NCI-H1930 (cell line): ENCODE data around the gene VANGL1.
"Not testable (repeated sequence)": the region's sequence is repeated elsewhere in the genome, so short reads cannot be mapped to it uniquely, and the experiment has no call there.

Source experiments
- DNase-seq, 2 experiments: peaks; one replicate each; lab custom pipeline; 2025; lab: John Stamatoyannopoulos, UW

The VANGL1 gene

DNA sequence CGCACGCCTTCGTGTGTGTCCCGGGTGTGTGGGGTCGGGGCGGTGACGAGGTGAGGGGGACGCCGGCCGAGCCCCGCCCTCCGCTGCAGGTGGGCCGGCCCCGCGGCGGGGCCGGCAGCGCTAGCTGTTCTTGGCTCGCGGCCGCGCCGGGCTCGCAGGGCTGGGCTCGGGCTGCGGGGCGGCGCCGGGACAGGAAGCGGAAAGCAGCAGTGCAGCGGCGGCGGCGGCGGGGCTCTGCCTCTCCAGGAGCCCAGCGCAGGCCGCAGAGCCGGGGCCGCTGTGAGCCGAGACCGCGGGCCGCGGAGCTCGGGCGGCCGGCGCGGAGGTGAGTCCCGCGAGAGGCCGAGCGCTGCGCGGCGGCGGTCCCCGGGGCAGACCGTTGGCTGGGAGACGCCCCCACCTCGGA, at the start of gene VANGL1:
Gene VANGL1, plus strand, starts transcription at position 209 of the 406 bp plus-strand sequence. CDS start 9,444 bp downstream, outside the sequence.
- DNase-seq, result peak; percentile 6 to 36

GRCh38 chr1:115592264-115592663, 49.5 kb upstream of the VANGL1 start:
- no peak for DNase-seq

DNA sequence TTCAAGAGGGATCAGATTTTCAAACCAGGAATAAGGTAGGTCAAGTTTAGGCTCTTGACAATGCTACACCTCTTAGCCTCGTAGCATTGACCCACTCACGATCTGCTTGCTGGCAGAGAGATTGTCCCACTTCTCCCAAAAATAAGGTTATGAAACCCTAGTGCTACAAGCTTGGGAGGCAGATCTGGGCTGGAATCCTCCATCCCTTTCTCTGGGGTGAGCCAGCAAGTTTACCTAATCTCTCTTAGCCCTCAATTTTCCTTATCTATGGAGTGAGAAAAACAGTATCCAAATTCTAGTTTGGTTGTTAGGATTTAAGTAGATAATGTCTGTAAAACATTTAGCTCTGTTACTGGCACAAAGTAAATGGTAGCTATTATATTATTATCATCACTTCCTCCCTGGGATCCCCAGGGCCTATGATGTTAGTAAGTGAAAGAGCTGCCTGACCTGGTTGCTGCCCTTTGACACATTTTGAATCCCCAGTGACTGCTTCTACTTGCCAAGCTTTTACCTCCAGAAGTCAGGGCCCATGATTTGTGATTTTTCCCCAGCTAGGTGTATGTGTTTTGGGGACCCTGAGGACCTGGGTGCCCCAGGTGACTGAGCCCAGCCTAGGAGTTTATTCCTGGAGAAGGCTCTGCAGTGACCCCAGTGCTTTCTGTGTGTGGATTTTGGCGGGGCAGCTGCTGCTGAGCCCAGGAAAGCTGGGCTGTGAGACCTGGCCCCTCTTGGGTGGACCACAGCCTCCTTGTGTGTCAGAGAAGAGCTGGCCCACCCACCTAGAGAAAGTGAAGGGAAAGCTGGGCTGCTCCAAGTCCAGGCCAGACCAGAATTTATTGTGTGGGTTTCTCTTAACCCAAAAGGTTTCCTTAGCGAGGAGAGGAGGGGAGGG, 48.2 kb upstream of the VANGL1 start:
- no peak for DNase-seq

DNA sequence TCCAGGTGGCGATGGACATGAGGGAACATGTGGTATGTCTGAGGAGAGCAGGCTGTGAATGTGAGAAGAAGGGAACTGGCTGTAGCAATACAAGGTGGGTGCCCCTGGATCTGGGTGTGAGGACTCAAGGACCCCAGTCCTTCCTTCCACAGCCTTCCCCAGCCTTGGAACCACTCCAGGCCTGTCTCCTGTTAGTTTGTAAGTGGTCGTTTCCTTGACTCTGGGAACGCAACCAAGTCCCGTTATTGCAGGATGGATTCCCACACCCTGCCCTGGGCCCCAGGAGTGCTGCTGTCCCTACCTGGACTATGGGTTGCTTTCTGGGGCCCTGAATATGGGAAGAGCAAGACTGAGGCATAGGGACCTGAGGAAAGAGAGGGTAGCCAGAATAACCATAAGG, 47.2 kb upstream of the VANGL1 start:
- DNase-seq, result no peak

DNA sequence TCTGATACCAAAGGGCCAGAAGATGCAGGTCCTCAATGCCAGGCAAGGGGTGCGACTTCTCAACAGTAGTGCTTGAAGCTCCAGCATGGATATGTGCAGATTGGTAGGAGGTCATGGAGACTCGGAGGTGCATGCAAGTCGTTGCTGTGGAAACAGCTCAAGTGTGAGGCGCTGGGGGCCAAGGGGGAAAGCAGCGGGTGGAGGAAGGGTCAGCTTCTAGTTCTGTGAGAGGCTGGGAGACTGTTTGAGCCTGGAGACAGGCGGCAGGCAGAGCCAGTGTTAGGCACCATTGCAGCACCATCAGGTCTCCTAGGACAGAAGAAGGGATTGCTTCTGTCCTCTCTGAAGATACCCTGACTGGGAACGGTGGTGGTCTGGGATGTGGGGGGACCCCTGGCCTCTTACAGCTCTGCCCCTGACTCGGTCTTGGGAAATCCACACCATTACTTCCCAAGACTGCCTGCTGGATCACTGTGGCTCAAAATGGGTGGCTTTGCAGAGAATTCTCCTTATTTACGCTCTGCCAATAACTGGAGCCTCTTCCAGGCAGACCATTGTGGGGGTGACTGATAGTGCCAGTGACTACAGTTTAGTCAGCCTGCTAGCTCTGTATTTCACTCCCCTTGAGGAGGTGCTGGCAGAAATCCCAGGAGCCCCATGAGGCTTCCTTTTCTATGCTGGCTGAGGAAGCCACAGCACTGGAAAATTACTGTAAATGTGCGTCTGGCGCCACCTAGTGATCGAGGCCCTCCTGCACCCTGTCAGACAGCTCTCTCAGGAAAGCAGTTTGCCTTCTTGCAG, 46.3 kb upstream of the VANGL1 start:
- DNase-seq, result peak; percentile 26 to 64

GRCh38 chr1:115596080-115596780, 45.5 kb upstream of the VANGL1 start:
- DNase-seq, result no peak

DNA sequence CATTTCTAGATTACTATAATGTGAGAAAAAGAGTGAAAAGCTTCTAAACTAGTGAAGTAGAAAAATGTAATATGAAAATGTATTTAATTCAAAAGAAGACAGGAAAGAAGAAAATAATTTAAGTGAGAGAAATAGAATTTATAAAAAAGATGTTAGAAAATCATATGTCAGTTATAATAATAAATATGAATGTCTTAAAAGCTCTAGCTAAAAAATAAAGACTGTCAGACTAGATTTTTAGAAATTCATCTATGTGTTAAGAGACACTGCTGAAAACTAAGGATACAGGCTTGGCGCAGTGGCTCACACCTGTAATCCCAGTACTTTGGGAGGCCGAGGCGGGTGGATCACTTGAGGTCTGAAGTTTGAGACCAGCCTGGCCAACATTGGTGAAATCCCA, 37.3 kb upstream of the VANGL1 start:
- DNase-seq, result no peak

DNA sequence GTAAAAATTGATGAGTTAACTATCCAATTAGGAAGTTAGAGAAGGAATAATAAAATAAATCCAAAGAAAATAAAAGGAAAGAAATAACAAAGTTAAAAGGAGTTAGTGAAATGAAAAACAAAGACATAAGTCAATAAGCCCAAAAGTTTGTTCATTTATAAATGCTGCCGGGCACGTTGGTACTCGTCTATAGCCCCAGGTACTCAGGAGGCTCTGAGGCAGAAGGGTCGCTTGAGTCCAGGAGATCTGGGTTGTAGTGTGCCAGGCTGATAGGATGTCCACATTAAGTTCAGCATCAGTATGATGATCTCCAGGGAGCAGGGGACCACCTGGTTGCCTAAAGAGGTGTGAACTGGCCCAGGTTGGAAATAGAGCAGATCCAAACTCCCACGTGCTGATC, 35.5 kb upstream of the VANGL1 start:
- DNase-seq, result no peak

DNA sequence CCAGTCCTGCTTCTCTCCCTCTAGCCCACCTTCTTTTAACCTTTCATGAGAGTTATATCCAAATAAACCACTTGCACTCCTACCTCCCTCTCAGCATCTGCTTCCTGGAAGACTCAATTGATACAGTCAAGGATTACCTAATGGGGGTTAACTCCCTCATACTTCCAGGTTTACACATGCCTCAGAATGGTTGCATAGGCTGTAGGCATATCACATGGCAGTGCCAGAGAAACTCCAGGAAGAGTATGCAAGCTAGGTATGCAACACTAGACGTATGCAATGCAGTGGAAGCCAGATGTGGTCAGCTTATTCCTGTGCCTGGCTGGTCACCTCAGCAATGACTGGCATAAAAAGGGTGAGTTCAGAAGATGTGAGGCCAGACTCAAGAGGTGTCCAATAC, 32.7 kb upstream of the VANGL1 start:
- DNase-seq, result no peak

- DNase-seq, result no peak
Observed at GRCh38 chr1:115613767-115614166, 28.0 kb upstream of the VANGL1 start.

DNA sequence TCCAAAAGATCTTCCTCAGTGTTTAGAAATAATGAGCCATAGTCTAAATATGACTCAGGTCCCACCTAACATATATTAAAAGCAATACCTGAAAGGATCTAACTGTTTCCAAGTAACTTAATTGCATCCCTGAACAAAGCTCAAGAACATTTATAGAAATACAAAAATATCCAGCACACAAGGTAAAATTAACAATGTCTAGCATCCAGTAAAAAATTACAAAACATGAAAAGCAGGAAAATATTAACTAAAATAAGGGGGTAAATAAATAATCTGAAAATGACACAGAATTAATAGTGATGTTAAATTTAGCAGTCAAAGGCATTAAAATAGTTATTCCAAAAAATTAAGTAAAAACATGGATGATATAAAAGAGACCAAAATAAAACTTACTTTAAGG, 21.3 kb upstream of the VANGL1 start:
- DNase-seq, result no peak

DNA sequence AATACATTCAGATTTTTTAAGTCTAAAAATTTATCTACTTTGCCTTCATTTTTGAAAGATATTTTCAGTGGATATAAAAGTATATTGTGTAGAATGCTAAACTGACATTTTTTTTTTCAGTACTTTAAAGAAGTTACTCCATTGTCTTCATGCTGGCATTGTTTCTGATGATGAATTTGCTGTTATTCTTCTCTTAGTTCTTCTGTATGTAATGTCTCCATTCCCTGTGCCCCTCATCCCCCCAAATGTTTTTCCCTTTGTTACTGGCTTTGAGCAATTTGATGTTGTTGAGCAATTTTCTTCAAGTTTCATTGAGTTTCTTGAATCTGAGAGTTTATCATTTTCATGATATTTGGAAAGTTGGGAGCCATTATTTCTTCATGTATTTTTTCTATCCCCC, 20.8 kb upstream of the VANGL1 start:
- no peak for DNase-seq

- DNase-seq, result no peak
Observed at GRCh38 chr1:115624859-115625258, 16.9 kb upstream of the VANGL1 start.

GRCh38 chr1:115630342-115630741, 11.4 kb upstream of the VANGL1 start:
- DNase-seq, result no peak

- no peak for DNase-seq
Observed at GRCh38 chr1:115632251-115633026, 9.3 kb upstream of the VANGL1 start.

DNA sequence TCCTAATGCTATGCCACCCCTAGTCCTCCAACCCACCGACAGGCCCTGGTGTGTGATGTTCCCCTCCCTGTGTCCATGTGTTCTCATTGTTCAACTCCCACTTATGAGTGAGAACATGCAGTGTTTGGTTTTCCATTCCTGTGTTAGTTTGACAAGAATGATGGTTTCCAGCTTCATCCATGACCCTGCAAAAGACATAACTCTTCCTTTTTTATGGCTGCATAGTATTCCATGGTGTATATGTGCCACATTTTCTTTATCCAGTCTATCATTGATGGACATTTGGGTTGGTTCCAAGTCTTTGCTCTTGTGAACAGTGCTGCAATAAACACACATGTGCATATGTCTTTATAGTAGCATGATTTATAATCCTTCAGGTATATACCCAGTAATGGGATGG, 8.2 kb upstream of the VANGL1 start:
- DNase-seq, result not testable (repeated sequence)

GRCh38 chr1:115637247-115637646, 4.5 kb upstream of the VANGL1 start:
- DNase-seq, result not testable (repeated sequence)

GRCh38 chr1:115640384-115640783, 1.4 kb upstream of the VANGL1 start:
- DNase-seq, result no peak

GRCh38 chr1:115642168-115643072, 650 bp downstream of the VANGL1 start:
- peak in 1 of 2 experiments; percentile 24 for DNase-seq

DNA sequence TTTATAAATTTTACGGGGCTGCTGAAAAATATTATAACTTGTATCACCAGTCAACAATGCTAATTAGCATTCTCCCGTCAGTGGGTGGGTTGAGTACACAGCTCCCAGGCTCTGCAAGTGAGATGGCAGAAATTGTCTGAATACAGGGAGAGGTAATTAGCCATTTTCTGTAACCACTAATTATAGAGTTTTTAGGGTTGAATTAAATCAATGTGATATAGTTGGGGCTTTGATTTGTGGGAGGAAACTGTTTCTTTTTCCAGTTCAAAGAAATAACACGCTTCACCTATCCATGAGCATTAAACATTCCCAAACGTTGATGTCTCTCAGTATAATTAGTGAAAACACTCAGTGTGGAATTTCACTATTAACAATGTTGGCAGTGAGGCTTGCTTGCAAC, 1.5 kb downstream of the VANGL1 start:
- no peak for DNase-seq

GRCh38 chr1:115643666-115644065, 1.9 kb downstream of the VANGL1 start:
- no peak for DNase-seq
